ENCODE measurements around the gene SLC4A3.
A peak's percentile ranks its signal among the peaks of the same experiment; 100 is the strongest.
"Not testable (repeated sequence)": the region's sequence is repeated elsewhere in the genome, so short reads cannot be mapped to it uniquely, and the experiment has no call there.

SLC4A3 gene

DNA sequence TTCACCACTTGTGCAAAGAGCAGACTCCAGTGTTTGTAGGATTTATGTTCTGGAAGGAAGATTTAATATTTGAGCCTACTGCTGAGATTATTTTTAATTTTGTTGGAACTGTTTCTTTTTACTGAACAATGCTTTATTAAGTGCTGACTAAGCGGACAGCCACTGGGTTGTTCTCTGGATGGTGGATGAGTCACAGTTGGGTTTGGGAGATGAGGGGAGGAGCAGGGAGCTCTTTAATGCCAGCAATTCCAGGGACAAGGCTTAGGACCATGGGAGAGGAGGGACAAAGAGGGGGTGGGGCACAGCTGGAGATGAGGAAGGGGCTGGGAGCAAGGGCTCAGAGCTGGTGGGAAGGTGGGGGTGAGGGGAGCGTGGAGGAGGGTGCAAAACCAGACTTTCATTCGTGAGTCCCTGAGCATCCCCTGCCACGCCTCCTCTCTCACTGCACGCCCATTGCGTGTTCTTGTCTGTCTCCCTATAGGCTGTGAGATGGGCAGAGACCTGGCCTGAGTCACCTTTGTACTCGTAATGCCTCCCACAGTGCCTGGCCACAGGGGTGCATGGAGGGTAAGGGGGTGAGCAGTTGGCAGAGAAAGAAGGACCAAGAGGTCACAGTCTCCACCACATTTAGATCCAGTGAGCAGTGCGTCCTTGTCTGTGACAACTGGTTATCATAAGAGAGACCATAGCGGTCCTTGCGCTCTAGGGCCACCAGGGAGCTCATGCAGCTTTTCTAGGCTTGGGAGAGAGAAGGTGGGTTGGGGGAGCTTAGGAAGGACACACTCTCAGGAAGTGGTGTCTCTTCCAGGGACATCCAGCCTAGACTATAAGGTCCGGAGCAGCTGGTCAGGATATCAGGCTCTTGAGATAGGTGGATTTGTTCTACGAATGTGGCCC lies 18.4 kb downstream of the SLC4A3 start:
- DNase-seq (ENCODE audit: low read depth), result peak; percentile 42

DNA sequence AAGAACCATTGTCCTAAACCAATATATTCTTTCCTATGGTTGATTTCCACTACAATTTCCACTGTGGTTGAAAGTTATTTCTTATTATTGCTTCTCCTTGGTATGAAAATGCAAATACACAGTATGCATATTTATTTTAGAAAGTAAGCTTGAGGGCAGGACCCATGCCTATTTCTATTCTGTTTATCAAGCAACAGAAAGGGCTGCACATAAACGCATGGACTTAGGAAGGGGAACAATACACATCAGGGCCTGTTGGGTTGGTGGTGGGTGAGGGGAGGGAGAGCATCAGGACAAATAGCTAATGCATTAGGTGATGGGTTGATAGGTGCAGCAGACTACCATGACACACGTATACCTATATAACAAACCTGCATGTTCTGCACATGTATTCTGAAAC lies 20.7 kb downstream of the SLC4A3 start:
- no peak for DNase-seq (ENCODE audit: low read depth)

DNA sequence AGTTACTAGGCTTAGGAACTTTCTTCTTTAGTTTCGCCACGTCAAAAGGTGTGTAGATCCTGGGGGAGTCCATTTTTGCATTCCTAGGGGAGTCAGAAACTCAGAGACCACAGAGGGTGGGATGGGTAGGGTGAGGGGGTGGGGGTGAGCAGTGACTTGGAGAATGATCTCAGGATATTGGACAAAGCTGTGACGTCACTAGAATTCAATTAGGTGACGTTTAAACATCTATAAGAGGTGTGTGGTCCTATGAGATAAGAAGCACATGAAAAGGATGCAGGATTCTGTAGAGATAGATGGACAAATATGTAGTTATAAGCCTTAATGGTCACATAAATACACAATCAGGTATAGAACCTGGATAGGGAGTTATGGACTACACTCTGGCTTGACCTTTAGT lies 21.5 kb downstream of the SLC4A3 start:
- DNase-seq (ENCODE audit: low read depth), result no peak

DNA sequence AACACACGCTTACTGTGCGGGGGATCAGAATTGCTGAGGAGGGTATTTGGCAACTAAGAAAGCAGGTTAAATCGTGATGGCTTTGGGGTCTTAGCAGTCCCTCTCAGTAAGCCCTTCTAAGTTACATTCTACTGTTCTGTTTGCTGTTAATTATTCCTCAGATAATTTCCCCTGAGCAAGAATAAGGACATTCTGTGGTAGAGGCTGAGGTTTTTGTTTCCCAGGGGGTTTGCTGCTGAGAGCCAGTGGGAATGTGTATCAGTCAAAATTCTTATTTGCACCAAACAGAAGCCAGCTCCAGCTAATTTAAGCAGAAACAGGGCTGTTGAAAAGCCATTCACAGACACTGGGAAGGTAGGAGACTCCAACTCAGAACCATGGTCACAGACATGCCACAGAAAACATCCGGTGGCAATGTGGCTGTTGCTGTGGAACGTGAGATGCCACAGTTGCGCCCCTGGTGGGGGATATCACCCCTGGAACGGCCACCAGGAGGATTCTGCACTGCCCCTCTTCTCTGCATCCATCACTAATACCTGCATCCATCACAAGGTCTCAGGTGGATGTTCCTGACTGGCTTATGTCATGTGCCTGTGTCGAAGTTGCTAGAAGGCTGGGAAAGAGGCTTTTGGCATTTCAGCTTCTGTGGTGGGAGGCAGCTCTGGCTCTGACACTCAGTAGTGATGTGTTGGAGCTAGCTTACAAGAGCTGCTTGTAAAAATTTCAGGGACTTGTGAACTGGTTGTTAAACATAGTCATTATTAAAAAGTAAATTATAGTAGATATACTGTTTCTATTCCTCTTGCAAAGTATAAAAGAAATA lies 23.2 kb downstream of the SLC4A3 start:
- no peak for DNase-seq (ENCODE audit: low read depth)

DNA sequence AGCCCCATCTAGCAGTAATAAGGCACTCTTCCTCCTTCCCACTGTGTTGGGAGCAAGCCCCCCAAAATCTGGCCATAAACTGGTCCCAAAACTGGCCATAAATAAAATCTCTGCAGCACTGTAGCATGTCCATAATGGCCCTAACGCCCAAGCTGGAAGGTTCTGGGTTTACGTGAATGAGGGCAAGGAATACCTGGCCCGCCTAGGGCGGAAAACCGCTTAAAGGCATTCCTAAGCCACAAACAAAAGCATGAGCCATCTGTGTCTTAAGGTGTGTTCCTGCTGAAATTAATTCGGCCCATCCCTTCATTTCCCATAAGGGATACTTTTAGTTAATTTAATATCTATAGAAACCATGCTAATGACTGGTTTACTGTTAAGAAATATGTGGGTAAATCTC lies 24.2 kb downstream of the SLC4A3 start:
- DNase-seq (ENCODE audit: low read depth), result not testable (repeated sequence)

DNA sequence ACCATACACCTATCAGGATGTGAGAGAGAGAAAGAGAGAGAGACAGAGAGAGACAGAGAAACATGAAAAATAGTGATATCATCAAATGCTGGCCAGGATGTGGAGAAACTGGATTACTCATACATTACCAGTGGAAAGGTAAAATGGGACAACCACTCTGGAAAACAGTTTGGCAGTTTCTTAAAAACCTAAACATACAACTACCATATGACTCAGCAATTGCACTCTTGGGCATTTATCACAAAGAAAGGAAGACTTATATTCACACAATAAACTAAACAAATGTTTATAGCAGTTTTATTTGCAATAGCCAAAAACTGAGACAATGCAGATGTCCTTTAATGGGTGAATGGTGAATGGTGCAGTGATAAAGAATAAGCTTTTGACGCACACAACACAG lies 29.1 kb downstream of the SLC4A3 start:
- DNase-seq (ENCODE audit: low read depth), result no peak

DNA sequence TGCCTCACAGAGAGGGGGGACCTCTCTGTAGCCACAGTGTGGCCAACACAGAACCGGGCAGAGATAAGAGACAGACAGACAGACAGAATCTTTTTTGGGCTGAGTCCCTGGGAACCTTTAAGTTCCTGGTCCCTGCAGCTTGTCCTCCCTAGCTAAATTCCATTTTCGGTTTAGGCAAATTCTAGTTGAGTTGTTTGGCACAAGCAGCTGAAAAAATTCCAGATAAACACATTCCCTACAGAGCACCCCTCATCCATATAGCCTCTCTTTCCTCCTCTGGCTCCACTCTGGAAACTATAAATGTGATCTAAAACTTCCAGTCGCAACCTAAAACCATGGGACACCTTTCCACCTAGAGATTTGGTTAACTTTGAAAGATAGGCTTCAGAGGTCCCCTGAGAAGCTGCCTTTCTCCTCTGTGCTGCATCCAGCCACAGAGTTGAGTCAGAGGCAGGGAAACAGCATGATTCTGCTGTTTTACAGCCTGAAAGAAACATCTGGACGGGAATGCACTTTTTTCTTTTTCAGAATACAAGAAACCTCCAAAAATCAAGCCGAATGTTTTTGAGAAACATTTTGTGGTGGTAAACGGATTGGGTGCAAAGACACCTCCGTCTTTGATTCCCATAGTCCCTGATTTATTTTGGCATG lies 30.9 kb downstream of the SLC4A3 start:
- DNase-seq (ENCODE audit: low read depth), result no peak

DNA sequence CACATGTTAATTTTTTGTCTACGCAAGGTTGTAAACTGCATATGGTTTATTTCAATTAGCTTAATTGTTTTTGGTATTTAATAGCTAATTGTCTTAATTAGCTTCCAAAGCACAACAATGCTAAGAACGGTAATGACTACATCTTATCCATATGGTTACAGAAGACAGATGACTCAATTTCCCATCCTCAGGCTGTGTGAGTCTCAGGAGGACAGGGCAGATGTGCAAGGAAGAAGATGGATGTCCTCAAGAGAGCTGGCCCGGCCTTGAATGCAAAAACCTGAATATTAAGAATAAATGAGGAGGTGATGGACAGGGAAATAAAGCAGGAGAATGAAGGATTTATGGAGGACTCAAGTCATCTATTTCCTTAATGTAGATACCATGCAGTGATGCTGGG lies 31.4 kb downstream of the SLC4A3 start:
- DNase-seq (ENCODE audit: low read depth), result no peak

DNA sequence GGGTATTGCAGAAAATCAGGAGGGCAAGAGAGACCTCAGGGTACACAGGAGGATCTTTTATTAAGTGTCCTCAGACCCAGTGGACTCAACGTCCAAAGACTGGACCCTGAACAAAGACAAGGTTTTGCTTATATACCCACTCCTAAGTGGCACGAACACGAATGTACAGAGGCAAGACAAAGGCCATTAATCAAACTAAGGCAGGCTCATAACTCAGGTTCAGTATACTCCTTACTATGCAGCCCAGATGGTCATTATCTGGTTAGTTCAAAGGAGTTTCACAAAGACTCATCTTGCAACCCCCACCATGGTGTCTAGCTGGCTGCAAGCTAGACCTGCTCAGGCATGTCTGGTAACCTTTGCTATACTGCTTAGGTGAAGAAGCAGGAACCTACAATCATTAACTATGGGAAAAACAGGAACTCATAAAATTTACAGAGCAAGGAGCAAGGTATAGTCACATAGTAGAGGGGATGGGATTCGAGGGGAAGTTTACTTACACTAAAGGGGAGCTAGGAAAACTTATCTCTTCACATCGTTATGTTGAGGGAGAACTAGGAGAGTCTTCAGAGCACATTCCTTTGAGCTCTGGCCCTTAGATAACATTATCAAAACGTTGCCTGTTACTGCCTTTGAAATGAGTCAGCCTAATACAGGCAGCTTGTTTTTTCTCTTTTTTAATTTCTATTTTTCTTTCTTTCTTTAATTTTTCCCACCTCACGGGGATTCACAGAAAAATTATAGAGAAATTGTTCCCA lies 33.9 kb downstream of the SLC4A3 start:
- no peak for DNase-seq (ENCODE audit: low read depth)

DNA sequence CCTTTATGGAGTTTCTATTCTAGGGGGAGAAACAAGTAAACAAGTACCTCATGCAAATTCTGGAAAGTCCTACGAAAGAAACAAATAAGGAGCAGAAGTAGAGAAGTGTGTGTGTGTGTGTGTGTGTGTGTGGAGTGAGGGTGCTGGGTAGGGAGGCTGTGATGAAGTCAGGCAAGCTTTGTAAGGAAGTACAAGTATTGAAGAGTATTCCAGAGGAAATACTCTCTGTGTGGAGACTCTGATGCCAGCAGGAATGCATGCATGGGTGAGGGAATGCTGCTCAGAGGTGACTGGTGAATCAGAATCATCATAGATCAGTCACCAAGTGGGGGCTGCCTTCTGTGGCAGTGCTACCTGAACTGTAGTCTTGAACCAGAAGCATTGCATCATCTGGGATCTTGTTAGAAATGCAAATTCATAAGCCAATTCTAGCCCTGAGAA lies 34.5 kb downstream of the SLC4A3 start:
- DNase-seq (ENCODE audit: low read depth), result peak; percentile 63

DNA sequence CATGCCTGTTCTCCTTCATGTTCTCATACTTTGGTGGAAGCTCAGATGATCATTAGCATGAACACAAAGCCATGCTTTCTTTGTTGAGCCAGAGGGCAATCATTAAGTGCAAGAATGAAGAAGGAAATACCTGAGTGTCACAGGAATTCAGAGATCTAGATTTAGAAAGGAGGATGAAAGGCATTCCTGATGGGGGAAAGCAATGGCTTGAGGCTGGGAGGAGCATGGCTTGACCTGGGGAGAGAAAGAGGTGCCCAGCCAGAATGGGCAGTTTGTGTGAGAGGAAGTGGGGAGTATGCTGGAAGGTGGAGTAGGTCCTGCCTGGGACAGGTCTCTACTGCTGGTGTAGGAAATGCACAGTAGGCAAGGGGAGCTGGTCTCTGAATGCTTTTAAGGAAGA lies 35.1 kb downstream of the SLC4A3 start:
- DNase-seq (ENCODE audit: low read depth), result no peak

DNA sequence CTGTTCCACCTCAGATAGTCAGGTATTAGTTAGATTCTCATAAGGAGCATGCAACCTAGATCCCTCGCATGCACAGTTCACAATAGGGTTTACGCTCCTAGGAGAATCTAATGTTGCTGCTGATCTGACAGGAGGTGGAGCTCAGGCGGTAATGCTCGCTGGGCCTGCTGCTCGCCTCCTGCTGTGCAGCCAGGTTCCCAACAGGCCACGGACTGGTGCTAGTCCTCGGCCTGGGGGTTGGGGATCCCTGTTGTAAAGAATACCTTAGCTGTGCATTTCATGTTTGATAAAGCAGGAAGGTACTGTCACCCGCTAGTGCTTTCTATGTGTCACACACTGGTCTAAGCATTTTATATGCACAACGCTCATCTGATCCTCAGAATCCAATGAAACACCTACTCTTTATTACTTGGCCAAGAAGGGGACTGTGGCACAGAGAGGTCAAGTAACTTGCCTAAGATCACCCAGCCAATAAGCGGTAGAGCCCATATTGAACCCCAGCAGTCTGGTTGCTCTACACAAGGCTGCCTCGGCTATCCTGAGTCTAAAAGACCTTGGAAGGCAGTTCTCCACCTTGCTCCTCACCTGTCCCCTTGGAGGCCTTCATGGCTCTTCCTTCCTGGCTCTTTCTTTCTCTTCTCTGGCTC lies 35.8 kb downstream of the SLC4A3 start:
- DNase-seq (ENCODE audit: low read depth), result no peak

DNA sequence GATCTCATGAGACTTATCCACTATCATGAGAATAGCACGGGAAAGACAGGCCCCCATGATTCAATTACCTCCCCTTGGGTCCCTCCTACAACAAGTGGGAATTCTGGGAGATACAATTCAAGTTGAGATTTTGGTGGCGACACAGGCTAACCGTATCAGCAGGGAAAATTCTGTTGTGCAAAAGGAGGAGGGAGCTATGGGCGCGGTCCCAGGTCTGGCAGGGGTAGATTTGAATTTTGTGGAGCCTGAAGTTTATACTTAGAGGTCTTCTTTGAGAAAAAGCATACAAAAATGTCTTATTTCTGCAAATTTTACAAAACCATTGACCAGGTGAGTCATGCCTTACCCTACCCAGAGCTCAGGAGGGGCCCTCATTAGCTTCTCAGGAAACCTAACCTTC lies 36.6 kb downstream of the SLC4A3 start:
- no peak for DNase-seq (ENCODE audit: low read depth)

DNA sequence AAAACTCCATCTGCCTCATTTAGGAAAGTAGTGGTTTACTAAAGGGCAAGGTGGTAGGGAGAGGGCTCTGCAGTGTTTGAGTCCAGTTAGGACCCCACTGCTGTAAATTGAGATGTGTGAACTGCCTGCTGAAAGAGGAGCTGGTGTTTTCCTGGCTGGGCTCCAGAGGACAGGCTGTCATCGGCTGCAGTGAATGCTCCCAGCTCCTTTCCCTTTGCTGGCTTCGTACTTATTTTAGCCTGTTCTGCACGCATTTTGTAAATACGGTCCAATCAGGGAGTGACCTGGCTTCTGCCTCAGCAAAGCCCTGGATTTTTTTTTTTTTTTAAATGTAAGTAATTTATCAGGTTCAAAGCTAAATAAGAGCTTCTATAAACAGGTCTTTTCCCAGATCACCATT lies 37.5 kb downstream of the SLC4A3 start:
- DNase-seq (ENCODE audit: low read depth), result no peak

DNA sequence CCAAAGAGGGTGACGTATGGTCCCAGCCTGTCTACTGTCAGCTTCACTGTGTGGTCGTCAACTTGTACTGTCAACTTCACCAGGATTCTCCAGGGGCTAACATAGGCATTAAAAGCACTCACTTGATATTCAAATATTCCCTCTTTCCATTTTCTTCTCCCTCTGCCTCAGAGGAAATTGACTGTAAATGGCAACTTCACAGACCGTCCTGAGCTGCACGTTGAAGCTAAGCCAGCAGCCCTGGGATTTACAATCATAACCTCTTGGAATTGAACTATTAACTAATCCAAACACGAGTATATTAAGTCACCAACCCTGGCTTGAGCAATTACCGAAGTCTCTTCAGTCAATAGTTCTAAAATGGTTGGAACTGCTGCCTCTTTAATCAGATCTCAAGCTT lies 38.5 kb downstream of the SLC4A3 start:
- DNase-seq (ENCODE audit: low read depth), result no peak

DNA sequence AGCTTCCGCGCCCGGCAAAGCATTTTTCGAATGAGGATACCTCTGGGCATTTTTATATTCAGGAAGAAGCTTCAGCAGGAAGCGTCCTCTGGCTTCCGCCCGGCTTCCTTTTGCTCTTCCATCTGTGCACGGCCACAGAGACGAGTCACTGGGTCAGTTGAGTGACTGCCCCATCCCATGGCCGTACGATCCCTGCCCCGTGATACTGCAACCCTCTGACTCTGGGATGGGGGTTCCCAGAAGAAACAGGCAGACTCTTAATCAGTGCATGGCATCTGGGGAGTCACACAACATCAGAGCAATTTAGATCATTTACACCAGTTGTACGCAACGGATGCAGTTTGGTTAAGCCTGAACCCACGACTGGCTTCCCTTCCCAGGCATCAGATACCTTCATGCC lies 40.9 kb downstream of the SLC4A3 start:
- DNase-seq (ENCODE audit: low read depth), result no peak

DNA sequence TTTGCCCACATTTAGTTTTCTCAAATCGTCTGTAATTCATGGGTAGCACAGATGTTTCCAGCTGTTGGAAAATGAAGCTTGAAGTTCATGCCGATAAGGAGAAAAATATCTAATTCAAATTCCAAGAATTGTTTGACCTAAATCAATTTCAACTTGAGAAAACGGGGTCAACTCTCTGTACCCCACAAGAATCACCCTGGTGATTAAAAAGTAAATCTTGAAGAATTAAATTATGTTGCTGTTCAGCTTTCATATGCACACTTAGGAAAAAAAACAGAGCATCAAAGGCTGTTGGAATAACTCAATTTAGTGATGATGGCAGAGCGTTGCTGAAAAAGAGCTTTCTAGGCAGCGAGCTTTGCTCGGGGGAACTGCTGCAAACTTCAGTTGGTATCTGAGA lies 43.0 kb downstream of the SLC4A3 start:
- DNase-seq (ENCODE audit: low read depth), result no peak

DNA sequence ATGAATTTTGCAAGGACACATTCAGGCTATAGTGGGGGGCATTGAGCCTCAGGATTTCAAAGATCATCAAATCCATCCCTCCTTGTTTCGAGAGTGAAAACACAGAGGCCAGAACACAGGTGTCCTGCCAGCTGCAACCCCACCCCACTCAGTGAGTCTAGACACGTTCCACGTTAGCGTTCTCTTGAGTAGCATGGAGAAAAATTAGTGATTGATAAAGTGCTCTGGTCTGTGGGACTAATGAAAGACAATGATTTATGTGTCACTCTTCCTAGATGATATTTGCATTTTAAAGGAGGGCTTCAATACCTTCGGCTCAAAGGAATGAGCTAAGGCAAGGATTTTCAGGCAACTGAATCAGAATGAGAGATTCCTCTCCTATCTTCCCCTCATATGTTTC lies 43.8 kb downstream of the SLC4A3 start:
- DNase-seq (ENCODE audit: low read depth), result no peak

DNA sequence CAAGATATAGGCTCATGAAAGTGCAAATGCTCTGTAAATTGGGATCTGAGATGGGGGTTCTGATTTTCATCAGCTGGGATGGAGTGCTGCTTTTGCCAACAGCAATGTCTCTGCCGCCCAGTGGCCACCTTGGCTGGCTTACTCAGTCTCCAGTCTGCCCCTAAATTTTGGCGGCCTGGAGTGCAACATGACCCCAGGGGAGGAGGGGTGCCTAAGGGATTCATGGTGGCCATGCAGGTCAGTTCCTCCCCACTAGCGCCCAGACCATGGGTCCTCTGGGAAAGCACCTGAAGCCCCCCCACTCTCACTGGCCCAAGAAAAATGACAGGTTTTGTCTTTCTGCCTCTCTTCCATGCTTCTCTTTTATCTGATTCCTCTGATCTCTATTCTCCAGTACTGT lies 45.0 kb downstream of the SLC4A3 start:
- DNase-seq (ENCODE audit: low read depth), result no peak

DNA sequence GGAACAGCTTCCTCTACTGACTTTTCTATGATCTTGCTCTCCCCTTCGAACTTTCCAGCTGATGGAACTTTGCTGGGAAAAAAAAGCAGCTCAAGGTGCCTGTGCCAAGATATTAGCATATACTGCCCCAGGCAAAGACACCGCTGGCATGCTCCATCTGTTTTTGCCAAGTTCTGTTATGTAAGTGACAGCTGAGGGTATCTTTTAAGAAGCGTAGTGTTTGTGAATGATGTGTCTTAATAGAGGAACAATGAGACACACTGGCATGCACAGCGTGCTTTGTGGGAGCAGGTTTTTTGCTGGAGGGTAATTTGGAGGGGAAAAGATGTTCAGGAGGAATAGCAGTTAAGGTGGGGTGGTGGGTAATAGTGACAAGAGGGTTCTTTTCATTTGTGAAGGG lies 47.8 kb downstream of the SLC4A3 start:
- DNase-seq (ENCODE audit: low read depth), result no peak

DNA sequence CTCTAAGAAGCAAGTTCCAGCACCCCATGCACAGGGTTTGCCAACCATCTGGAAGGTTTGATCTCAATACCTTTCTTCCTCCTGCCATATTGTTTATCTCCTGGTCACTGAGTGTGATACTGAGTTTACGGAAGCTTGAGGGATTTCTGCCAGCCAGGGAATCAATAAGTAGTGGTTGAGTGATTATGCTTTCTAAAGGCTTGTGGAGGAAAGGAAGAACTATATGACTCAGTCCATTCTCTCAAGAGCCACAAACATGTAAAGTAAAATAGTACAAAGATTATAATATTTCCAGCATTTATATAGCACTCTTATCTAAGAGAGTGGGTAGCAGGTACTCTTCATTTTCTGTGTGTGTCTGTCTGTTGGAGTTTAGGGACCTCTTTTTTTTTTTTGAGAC lies 49.2 kb downstream of the SLC4A3 start:
- no peak for DNase-seq (ENCODE audit: low read depth)

DNA sequence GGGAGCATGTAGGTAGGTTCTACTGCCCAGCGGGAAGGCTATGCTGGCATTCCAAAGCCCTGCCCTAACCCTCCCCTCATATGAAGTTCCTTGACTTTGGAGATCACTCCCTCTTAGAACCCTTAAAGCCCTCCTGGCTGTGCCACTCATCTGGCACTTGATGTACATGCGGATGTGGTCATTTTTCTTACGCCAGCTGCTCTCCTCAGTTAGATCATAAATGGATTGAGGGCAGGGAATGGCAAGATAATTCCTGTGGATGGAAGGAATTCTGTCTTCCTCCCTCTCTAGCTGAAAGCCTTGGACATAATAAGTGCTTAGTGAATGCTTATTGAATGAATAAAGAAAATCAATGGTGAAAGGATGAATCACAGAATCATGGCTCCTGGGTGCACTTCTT lies 51.6 kb downstream of the SLC4A3 start:
- DNase-seq (ENCODE audit: low read depth), result no peak

All from non-pigmented ciliary epithelial cell (primary cell).